GDM1 (cell line): ENCODE results near the gene ACIN1.

Experiments used
- DNase-seq: peaks from one replicate; lab custom pipeline; 2025; lab: John Stamatoyannopoulos, UW

ACIN1 gene

DNA sequence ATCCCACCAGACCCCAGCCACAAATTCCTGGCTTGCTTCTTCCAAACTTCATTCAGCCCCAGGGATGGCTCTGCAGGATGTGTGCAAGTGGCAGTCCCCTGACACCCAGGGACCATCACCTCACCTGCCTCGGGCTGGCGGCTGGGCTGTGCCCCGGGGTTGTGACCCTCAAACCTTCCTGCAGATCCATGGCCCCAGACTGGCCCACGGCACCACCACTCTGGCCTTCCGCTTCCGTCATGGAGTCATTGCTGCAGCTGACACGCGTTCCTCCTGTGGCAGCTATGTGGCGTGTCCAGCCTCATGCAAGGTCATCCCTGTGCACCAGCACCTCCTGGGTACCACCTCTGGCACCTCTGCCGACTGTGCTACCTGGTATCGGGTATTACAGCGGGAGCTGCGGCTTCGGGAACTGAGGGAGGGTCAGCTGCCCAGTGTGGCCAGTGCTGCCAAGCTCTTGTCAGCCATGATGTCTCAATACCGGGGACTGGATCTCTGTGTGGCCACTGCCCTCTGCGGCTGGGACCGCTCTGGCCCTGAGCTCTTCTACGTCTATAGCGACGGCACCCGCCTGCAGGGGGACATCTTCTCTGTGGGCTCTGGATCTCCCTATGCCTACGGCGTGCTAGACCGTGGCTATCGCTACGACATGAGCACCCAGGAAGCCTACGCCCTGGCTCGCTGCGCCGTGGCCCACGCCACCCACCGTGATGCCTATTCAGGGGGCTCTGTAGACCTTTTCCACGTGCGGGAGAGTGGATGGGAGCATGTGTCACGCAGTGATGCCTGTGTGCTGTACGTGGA lies 52.6 kb downstream of the ACIN1 start, which contains the start of gene PSMB11:
Gene PSMB11, plus strand, starts transcription at position 51 of the 804 bp plus-strand sequence. Its CDS starts 14 bp downstream, at position 65.
- DNase-seq: no peak

DNA sequence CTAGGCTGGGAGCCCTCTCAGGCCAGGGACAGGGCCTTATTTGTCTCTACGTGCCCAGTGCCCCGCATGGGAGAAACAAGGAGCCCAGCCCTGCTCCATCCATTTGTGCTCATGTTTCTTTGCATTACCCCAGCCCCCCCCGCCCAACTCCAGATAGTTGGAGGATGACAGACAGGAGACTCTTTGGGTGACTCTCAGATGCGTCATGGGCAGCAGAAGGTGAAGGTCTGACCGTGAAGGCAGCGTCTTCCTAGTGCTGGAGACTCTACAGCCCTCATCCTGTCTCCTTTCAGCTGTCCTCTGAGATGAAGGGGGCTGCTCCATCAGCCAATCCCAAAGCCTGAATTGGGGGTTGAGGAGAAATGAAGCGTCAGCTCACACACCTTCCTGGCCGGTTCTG lies 53.2 kb downstream of the ACIN1 start:
- DNase-seq: no peak

DNA sequence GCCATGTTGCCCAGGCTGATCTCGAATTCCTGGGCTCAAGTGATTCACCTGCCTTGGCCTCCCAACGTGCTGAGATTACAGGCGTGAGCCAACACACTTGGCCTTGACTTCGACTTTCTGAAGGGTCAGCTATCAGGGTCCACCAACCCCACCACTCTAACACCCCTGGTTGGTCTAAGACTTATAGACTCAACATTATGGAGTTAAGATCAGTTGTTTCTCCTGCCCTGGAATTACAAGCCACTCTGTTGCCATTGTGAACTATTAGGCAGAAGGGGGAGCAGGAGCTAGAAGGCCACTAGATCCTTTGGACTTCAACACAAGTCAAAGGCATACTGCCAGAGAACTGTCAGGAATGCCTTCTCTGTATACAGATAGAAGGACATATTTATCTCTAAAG lies 54.8 kb downstream of the ACIN1 start:
- no peak for DNase-seq

DNA sequence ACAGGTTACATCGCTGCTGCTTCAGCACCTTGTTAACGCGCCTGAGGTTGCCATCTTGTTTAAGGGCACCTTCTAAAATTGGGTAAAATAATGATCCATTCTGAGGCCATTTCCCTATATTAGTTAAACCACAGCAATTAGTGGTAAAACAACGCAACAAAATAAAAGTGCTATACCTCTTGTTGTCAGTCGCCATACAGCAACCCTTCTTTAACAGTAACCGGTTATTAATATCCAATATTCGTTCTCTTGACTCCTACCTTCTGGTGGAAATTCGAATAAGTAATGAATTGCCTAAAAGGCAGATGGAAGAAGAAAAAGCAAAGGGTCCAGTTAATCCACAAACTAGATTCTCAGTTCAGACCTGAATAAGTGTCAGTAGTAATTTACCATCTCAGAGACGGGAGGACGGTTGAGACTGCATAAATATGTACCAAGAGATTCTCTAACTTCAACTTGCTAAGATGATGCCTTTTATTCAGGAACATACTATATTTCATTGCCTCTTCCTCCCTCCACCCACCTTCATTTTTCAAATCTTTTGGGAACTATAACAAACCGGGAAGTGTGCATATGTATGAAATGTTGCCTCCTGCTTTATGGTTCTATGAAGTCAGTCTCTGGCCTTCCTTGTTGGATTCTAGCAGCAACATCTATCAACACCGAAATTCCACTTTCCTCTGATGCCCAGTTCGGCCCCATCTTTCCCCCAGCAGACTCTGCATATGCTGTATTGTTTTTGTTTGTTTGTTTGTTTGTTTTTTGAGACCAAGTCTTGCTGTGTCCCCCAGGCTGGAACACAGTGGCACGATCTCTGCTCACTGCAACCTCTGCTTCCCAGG lies 59.4 kb downstream of the ACIN1 start:
- DNase-seq: no peak

DNA sequence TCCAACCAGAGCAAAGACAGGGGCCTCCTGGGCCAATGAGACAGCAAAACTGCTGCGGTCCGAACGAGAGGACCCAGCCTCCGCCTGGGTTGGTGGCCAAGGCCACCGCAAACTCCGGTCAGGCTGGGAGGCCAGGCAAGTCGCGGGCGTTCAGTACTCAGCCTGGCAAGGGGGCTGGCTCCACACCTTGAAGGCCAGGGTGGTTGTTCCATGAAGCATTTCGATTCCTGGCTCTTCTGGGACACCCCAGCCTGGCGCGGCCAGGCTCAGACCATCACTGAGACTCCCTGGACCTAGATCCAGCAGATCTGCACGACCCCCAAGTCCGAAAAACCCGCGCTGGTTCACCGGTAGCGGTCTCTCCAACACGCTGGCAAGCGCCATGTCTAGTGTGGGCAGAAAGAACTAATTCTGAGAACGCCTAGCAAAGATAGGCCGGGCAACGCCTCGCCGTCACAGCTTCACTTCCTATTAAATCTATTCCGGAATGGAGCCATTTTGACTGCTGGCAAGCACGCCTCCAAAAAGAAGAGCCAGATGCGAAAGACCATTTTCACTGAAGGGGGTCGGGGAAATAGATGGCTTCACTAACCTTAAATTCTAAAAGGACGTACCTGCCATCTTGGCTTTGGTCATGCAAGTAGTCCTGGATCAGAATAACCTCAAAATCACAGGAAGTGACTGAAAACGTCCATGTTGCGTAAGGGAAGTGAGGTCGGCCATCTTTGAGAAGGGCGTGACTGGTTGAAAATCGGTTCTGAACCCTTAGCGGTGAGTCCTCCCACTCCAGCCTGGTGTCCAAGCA lies 60.2 kb downstream of the ACIN1 start, which contains the start of gene PSMB5:
Gene PSMB5, minus strand, starts transcription at position 403 of the 805 bp plus-strand sequence. Its CDS starts 19 bp downstream, at position 384.
- no peak for DNase-seq

DNA sequence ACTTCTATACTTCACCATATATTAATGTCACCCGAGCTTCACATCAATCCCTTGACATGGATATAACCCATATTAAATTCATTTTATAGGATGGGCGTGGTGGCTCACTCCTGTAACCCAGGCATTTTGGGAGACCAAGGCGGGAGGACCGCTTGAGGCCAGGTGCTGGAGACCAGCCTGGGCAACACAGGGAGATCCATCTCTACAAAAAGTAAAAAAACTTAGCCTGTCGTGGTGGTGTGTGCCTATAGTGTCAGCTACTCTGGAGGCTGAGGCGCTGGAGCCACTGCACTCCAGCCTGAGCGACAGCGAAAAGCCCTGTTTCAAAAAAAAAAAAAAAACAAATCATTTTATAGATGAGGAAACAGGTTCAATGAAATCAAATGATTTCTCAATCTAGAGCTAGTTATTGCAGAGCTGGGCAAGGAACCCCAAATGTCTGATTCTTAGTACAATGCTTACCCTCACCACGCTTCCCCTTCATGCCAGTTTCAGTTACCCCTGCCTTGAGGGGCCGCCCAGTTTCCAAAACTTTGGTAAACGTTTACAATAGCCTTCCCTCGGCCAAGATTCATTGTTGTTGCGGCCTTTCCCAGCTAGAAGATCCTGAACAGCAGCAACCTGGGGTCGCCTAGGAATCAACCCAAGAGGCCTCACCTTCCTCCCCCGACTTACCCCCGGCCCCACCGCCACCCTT lies 61.0 kb downstream of the ACIN1 start:
- no peak for DNase-seq

DNA sequence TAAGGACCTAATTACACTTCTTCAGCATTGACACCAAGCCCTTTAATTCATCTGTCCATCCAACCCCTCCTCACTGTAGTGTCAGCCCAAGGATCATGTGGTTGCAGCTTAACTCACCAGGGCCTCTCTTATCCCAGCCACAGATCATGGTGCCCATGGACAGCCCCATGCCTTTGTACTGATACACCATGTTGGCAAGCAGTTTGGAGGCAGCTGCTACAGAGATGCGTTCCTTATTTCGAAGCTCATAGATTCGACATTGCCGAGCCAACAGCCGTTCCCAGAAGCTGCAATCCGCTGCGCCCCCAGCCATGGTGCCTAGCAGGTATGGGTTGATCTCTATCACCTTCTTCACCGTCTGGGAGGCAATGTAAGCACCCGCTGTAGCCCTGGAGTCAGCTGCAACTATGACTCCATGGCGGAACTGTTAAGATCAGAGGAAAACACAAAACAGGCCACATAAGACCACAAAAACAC lies 61.6 kb downstream of the ACIN1 start:
- no peak for DNase-seq

DNA sequence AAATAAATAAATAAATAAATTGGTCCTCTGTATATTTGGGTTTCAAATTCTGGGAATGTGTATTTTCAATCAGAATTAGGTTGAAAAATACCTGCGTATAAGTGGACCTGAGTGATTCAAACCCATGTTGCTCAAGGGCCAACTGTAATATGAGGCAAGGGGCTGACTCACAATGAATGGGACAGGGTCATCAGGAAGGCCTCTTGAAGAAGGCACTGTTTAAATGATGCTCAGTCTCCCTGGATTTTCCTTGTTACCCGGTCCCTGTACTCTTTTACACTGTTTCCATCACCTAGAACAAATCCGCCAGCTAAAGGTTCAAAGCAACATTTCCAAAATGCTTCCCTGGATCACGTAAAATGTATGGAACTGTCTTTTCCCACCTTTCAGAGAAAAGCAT lies 64.0 kb downstream of the ACIN1 start:
- no peak for DNase-seq

DNA sequence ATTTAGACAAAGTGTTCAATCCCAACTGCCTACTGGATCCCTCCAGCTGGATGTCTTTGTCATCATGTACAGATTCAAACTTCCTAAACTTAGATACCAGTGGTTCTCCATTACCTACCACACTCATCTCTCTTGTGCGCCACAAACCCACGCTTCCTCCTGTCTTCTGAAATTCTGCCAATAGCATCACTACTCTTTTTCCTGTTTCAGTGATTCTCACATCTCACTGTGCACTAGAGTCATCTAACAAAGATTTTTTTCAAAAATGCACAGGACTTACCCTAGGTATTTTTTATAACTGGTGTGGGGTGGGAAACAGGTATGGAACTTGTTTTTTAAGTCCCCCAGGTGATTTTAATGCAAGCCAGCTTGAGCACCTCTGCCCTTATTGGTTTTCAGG lies 66.1 kb downstream of the ACIN1 start:
- no peak for DNase-seq

DNA sequence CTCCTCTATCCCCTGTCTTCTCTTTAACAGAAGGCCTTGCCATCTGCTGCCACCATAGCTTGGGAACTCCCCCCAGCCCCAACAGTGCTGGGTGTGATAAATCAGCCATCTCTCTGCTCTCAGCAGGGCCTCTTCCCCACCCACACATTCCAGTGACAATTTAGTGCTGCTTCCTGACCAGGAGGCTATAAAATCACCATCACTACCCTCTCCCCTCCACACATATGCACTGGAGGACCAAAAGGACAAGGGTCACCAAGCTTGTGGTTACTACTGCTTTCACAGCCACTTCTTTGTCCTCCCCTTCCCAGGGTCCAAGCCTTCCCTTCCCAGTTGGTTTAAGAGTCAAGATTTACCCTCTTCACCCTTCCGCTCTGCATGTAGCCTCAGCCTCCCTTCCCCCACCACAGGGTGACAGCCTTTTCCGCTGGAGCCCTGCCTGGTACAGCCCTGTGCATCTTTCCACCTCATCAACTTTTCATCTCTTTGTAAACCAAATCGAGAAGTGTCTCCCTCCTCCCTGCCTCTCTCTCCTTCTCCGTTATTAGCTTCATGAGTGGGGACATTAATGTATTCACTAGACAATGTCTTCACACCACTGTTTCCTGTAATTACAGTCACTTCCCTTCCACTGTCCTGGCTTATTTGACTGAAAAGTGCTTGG lies 69.7 kb downstream of the ACIN1 start:
- no peak for DNase-seq

DNA sequence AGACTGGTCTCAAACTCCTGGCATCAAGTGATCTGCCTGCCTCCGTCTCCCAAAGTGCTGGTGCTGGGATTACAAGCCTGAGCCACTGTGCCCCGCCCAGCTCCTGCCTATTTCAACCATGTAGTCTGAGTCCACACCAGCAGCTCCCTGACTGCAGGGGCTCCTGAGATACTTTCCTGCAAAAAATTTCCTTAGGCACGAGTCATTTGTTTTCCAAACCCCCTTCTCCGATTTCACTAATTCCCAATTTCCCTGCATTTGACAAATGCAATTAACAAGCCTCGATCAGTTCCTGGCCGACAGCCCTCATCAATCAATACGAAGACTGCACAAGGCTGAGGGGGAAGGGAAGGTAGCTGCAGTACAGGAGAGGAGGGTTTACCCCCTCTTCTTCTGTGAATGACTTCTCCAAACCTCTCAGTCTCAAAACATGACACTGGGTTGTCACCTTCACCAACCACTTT lies 70.3 kb downstream of the ACIN1 start:
- DNase-seq: no peak

DNA sequence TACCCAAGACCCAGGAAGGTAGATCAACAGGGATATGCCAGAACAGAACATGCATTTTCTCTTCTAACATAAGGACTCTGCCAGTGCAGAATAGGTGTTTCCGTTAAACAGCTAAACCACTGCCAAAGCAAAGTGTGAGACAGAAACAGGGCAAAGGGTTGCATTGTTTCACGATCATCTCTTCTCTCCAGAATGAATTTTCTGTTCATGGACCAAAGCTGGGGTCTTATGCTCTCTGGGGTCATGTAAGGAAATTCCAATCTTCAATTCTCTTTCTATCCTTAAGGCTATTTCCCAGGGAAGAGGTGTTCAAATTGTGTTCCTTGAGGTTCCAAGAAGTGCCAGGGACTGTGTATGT lies 71.2 kb downstream of the ACIN1 start:
- no peak for DNase-seq

DNA sequence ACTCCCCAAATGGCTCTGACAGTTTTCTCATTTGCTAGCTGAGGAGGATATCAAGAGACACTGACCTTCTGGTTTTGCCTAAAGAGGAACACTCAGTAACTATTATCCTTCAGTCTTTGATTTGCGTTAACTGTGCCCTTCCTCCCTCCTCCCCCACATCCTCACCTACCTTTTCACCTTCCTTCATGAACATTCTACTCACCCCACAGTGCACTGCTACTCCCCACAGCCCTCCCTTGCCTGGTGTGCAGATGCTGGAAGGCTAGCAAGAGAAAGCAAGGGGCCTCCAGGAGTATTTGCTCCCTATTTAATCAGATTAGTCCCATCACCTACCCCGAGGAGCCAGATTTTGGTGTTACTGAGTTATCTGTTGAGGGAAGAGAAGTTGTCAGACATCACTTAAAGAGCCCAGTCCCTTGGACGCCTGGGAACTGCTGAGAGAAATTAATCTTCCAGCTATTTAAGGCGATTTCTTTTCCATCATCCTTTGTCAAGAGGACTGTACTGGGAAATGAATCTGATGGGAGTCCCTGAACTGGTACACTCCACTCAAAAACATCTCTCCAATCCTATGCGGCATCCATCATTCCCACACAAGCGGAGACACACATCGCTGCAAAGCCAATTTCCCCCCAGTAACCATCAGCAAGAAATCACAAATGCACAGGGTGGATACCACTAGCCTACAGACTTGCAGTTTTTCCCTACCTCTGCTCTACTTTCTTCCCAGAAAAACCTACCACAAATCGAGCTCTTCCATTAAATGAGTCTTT lies 71.7 kb downstream of the ACIN1 start:
- no peak for DNase-seq

DNA sequence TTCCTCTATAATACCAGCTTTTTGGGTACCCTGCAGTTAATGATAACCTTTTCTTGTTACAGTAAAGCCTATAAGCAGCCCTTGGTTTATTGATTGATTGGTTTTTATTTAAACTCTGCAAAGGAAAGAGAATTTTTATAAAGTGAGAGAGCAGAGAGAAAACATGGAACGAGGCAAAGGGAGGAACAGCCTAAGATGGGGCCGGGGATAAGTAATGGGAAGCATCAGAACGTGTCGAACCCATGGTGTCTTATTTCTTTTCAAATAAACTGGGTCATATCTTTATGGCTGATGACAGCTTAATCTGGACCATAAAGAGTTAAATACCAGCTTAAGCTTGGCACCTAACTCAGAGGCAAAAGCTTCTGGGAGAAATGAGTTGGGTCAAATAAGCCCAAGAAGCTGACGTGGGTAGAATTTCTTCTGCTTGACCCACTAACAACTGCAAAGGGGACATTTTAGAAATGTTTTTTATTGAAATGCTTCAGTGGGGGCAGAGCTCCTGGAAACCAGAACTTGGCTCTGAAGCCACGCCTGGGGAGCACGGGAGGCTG lies 73.0 kb downstream of the ACIN1 start:
- no peak for DNase-seq

DNA sequence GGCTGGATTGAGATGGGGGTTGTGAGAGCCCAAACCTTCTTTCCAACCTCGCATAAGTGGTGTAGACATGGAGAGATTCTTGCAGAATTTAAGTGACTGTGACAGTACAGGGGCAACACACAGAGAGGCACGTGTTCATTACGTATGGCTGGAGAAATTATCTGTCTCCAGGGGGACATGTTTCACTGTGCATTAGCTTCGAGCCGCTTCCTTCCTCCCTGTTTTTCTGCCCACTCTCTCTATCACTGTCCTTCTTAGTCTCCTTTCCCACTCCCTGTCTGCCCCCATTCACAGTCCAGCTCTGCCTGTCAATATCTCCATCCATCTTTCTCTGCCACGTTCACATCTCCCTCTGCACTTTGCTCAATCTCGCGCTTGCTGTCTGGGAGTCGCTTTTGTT lies 73.5 kb downstream of the ACIN1 start:
- no peak for DNase-seq

DNA sequence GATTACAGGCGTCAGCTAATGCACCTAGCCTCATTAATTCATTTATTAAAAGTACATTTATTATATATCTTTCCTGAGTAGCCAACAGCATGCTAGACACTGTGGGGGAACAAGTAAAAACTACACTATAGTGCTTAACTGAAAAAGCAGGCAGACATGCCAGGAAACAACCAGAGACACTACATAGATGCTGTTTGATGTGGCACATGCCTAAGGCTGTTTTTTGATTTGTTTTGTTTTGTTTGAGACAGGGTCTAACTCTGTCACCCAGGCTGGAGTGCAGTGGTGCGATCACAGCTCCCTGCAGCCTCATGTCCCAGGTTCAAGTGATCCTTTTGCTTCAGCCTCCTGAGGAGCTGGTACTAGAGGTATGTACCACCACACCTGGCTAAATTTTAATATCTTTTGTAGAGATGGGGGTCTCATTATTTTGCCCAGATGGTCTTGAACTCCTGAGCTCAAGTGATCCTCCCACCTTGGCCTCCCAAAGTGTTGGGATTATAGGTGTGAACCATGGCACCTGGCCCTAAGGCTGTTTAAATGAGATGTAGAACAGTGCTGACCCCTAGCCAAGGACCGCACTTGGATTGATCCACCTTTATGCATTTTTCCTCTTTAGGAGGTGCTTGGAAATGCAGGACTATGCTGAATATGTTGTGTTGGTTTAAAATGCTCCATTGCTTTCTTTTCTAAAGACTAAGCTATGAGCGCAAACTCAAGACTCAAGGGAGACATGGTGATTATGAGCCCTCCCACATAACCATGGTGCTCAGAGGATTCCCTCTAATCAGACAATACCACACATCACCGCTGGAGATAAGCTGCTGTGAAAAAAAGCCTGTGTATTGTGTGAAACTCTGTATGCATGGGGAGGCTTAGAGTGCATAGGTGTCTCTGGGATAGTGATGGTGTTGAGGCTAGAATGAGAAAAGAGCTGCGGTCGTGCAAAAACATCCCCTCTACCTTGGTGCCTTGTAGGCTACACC lies 74.5 kb downstream of the ACIN1 start:
- DNase-seq: no peak

DNA sequence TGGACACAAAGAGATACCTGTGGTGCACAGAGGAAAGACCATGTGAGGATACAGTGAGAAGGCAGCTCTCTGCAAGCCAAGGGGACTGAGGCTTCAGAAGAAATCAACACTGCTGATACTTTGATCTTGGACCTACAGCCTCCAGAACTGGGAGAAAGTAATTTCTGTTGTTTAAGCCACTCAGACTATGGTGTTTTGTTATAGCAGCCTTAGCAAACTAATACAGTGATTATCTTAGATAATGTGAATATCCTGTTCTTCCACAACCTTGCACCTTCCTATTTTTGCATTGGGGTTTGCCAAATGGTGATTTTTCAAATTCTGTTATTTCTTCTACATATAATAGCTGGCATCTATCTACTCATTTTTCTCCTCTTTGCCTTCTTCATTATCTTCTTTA lies 76.8 kb downstream of the ACIN1 start:
- no peak for DNase-seq

DNA sequence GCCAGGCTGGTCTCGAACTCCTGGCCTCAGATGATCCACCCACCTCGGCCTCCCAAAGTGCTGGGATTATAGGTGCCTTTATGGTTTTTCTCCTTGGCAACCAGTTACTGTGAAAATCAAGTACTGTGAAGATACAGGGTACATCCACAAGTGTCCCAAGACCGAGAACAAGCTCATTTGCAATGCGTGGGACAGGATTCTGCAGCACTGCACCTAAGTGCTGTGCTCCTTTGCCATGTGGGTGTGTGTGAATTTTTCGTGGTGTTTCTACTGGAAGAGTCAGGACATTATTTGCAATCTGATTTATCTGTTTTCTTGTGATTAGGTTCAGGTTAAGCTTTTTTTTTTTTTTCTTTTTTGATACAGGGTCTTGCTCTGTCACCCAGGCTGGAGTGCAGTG lies 77.8 kb downstream of the ACIN1 start:
- DNase-seq: no peak

DNA sequence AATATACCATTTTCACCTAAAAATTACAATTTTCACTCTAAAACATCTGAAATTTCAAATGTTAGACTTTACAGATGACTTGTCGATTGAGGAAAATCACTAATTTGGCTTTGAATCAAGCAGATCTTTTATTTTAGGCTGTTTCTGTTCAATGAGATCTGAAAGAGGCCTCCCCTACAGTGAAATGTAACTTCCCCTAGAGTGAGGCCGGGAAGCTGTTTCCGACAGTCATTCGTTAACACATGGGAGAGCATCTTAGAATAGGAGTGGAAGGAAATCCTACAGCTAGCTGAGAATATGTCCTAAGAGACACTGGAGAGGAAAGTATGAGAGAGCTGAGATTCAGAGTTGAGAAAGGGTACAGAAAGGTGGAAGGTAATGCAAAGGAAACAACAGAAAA lies 79.3 kb downstream of the ACIN1 start:
- DNase-seq: no peak
